Stimulated activated CD4-positive, alpha-beta T cell treated with anti-CD3 and anti-CD28 coated beads, Interleukin-4, amount 100 ng/mL, for 24 hours (primary cell): ENCODE measurements around the gene SLIT3.

Experiments
- DNase-seq: peaks from one replicate; pipeline ENCODE4 v3.0.0-alpha.2; 2020

SLIT3 gene

DNA sequence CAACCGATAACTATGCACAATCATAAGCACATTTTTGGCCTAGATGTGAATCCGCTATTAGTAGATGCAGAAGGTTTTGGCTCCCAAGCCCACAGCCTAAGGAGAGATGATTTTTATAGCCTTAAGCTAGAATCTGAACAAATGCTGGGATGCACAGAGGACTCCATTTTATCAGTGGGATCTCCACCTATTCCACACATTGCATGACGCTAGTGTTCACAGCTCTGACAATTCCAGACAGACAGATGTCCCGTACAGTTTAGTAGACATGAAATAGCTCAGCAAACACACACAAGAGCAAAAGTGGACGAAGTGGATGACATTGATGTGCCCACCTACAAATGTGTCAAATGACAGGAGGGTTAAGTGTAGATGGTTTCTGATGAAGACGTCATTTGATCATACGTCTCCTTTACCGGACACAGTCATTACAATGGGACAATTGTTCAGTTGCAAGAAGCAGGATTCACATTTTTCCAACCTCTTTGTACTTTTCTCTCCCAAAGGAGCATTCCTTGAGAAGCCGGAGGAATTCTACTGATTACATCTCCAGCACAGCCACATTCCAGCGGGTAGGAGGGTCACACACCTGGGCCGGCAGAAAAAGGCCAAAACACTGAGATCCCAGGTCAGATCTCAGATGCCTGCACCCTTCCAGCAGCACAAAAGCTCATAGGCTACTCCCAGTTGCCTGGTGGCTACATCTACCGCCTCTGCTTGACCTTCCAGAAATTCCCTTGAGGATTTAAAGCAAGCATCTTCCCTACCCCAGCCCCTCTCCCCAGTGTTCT, 202.4 kb downstream of the SLIT3 start:
- no peak for DNase-seq

DNA sequence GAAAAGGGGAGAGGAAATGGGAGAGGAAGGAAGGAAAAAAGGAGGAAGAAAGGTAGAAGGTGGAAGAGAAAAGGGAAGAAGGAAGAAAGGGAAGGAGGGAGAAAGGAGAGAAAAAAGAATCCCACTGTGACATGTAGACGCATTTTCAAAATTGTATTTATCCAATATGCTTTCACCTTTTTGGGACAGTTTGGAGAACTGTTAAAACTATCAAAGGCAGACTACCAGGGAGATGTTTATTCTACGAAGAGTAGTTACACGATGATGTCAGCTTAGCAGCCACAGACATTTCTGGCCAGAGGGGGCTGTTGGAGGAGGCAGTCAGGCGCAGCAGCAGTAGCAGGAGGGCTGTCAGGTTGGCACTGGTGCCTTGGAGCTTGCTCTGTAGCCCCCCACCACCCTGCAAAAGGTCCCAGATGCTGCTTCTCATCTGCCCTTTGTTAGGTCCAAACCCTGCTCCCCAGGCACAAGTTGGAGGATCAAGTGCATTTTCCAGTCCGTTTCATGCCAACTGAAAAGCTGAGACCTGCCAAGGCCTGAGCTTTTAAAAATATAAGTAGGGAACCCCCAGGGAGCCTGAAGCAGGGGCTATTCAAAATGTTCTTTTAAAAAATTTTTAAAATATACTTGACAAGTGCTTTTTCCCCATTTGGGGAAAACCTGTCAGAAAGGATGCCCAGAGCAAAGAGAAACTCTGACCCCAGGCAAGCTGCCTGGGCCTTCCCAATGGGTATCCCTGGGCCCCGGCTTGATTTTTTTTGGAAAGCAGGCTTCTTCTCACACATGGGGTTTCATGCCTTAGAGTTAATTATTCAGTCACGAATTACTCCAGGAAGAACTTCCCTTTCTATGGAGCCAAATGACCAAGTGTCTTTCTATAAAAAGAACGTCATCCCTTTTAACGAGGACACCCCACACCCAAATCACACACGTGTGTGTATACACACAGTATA, 203.3 kb downstream of the SLIT3 start:
- DNase-seq: no peak

DNA sequence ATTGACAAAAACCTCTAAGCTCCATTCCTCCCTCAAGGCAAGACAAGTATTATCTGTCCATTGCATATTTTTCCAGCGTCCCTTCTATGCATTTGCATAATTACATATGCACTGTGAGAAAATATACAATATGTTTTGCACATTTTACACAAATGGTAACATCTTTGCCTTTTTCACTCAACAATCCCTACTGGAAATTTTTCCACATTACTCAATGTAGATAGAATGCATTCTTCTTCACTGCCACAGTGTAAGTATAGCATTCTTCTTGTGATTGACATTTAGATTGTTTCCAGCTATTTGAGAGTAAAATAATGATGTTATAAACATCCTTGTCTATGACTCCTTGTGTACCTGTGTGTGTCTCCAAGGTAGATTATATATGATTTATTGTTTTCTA, 205.0 kb downstream of the SLIT3 start:
- no peak for DNase-seq

- no peak for DNase-seq
These were observed 205.5 kb downstream of the SLIT3 start for GRCh38 chr5:169095410-169095960.

GRCh38 chr5:169094586-169095409, 206.1 kb downstream of the SLIT3 start:
- DNase-seq: no peak

- no peak for DNase-seq
These were observed 209.5 kb downstream of the SLIT3 start for GRCh38 chr5:169091396-169091980.

DNA sequence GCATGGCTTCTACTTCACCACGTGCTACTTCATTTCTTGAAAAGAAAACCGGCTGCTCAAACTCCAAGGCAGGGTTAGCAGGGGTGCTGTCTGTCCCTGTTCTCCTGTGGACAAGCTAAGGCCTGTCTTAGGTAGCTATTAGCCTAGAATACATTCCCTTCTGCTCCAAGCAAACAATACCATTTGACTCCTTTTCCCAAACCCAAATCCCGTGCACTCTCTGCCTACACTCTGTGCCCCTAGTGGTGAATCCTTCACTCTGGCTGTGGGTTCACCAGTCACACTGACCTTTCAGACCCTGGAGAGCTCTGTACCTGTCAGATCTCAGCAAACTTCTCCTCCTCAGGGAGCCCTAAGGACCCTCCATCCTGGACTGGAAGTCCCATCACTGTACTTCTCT, 211.6 kb downstream of the SLIT3 start:
- no peak for DNase-seq

GRCh38 chr5:169088028-169088725, 212.8 kb downstream of the SLIT3 start:
- DNase-seq: no peak

- no peak for DNase-seq
These were observed 215.3 kb downstream of the SLIT3 start for GRCh38 chr5:169085636-169086035.

DNA sequence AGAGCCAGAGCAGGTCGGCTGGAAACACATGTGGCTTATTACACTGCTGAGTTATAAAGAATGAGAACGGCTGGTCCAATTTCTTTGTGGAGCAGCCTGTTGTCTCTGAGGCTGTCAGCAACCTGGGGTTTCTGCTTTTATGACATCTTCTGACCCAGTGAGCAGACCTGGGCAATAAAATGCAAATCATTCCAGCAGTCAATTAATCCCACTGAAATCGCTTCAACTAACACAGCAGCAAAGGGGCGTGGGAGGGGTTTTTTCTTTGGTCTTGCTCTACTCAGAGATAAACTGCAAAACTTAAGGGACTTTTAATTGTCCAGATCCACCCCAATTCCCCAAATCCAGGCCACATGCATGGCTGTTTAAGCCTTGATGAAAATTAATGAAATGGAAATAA, 215.7 kb downstream of the SLIT3 start:
- no peak for DNase-seq

DNA sequence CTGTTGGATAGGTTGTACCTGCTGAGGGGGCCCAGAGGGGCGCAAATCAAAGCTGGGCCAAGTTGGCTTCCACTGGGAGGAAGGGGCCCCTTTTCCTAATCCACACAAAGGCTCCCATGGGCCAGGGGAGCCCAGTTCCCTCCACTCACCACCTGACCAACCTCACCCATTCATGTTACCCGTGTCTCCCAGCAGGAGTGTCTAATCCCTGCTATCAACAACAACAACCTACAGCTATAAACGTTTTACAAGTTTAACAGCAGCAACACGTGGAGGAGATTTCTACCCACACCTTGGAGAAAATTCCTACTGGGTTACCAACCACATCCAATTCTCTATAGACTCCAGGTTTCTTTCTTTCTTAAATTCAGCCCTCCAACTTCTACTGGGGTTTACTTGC, 216.2 kb downstream of the SLIT3 start:
- no peak for DNase-seq

- DNase-seq: no peak
These were observed 217.4 kb downstream of the SLIT3 start for GRCh38 chr5:169083394-169084018.

- DNase-seq: no peak
These were observed 219.8 kb downstream of the SLIT3 start for GRCh38 chr5:169081000-169081724.

DNA sequence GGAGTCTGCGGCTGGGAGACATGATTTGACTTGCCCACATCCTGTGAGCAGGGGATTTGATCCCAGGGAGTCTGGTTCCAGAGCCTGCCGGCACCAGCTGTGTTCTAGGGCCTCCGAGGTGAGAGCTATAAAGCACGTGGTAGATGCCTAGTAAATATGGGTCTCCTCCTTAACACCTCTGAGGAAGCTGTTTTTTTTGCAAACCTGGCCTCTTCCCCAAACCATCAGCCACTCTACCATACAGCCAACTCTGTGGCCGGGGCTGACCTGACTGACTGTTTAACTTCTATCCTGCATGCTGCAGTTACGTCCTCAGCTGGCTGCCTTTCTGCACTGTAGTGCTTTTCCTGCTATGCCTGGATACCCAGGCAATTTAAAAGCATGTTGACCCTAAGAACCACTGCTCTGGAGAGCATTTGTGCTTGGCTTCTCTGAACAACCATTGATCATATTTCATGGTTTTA, 220.5 kb downstream of the SLIT3 start:
- no peak for DNase-seq

DNA sequence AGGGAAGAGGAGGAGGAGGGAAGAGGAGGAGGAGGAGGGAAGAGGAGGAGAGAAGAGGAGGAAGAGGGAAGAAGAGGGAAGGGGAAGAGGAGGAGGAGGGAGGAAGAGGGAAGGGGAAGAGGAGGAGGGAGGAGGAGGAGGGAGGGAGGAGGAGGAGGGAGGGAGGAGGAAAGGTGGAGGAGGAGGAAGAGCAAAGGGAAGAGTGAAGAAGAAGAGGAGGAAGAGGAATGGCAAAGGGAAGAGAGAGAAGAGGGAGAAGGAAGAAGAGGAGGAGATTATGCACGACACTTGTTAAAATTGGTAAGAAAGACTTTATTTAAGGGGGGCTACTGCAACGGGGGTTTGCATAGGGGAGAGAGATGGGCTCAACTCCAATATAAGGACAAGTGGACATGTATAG, 221.2 kb downstream of the SLIT3 start:
- no peak for DNase-seq

- no peak for DNase-seq
These were observed 226.1 kb downstream of the SLIT3 start for GRCh38 chr5:169074839-169075238.

- no peak for DNase-seq
These were observed 228.7 kb downstream of the SLIT3 start for GRCh38 chr5:169072233-169072632.

DNA sequence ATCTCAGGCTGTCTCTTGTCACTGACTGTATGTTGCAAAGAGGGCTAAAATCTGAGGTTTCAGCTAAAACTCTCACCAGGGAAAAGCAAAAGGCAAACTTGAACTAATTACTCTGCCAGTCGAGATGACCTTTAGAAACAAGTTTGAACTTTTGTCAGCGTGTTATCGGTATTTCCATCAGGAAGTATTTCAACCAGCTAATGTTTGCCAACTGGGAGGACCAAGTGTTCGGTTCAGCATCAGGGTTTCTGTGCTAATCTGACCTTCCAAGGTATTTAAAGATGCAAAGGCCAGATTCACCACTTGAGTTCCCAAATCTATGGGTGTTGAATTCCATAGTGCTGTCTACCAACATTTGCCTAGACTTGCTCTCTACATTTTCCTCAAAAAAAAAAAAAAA, 230.5 kb downstream of the SLIT3 start:
- DNase-seq: no peak

GRCh38 chr5:169067751-169068173, 233.2 kb downstream of the SLIT3 start:
- DNase-seq: no peak

DNA sequence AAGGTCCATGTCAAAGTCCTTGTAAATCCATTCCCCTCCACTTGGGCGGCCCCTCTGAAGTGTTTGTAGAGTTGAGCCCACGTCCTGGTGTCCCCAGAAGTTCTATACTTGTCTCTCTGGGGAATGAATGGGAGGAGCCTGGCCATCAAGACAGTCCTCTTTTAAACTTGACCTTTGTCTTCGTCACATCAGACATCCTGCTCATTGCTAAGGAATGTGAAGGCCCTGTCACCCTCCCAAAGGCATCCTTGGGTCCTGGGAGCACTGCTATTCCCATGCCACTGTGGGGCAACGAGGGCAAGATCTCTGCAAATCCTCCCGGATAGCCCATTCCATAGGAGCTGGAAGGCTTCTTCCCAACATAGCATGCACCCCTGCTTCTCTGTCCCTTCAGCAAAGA, 235.5 kb downstream of the SLIT3 start:
- no peak for DNase-seq
